PFSK-1 (cell line): ENCODE data around the gene PI4KA.

Experiments used
- FOXP2 ChIP-seq: optimal IDR thresholded peaks from 2 replicates; pipeline ENCODE3; 2011; ENCODE audit warnings: borderline replicate concordance, control low read depth, inconsistent platforms; ENCODE audit not compliant: insufficient read depth; ENCODE audit errors: extremely low read length, extremely low read depth
- POLR2AphosphoS5 ChIP-seq: IDR thresholded peaks from 2 replicates; pipeline ENCODE4 v1.6.1; 2012; ENCODE audit warnings: low read depth, mild to moderate bottlenecking, control low read depth, low read length, moderate library complexity
- REST ChIP-seq, 2 experiments: IDR thresholded peaks; 2 replicates each; pipeline versions ENCODE4 v1.6.1 to v1.8.0; 2011 to 2012; ENCODE audit warnings: low read depth in 2 of 2, low read length in 2 of 2, control low read depth in 1 of 2, inconsistent platforms in 1 of 2, mild to moderate bottlenecking in 1 of 2, moderate library complexity in 1 of 2; ENCODE audit not compliant: insufficient read depth in 1 of 2
- SIN3A ChIP-seq: IDR thresholded peaks from 2 replicates; pipeline ENCODE4 v1.6.1; 2012; ENCODE audit warnings: mild to moderate bottlenecking, low read length, moderate library complexity, borderline replicate concordance; ENCODE audit not compliant: insufficient read depth
- TAF1 ChIP-seq: IDR thresholded peaks from 2 replicates; pipeline ENCODE4 v1.6.1; 2012; ENCODE audit warnings: low read length, control low read depth, borderline replicate concordance; ENCODE audit not compliant: insufficient read depth

PI4KA gene

GRCh38 chr22:20748731-20749428, 109.7 kb downstream of the PI4KA start:
- TF ChIP-seq POLR2AphosphoS5 (no peak), REST (IDR thresholded peaks at IDR 0.05; ENCODE audit: insufficient read depth in 1 of 2, low read depth in 2 of 2, low read length in 2 of 2) (no peak), SIN3A (no peak), FOXP2 (no peak), TAF1 (no peak)

- TF ChIP-seq REST (IDR thresholded peaks at IDR 0.05; ENCODE audit: insufficient read depth in 1 of 2, low read depth in 2 of 2, low read length in 2 of 2) (no peak), FOXP2 (no peak), SIN3A (no peak), POLR2AphosphoS5 (no peak), TAF1 (no peak)
Measured at GRCh38 chr22:20748082-20748481, 110.5 kb downstream of the PI4KA start.

GRCh38 chr22:20747223-20747622, 111.4 kb downstream of the PI4KA start:
- TF ChIP-seq POLR2AphosphoS5, result no peak

GRCh38 chr22:20746431-20747189, 112.0 kb downstream of the PI4KA start:
- TF ChIP-seq TAF1, result no peak
- no peak for TF ChIP-seq REST (IDR thresholded peaks at IDR 0.05; ENCODE audit: insufficient read depth in 1 of 2, low read depth in 2 of 2, low read length in 2 of 2)
- TF ChIP-seq POLR2AphosphoS5, result no peak
- no peak for TF ChIP-seq SIN3A
- no peak for TF ChIP-seq FOXP2

GRCh38 chr22:20745119-20745518, 113.5 kb downstream of the PI4KA start:
- TF ChIP-seq TAF1, result no peak
- no peak for TF ChIP-seq SIN3A
- no peak for TF ChIP-seq FOXP2
- TF ChIP-seq POLR2AphosphoS5, result no peak
- no peak for TF ChIP-seq REST (IDR thresholded peaks at IDR 0.05; ENCODE audit: insufficient read depth in 1 of 2, low read depth in 2 of 2, low read length in 2 of 2)
